Placental epithelial cell (primary cell): ENCODE measurements around the gene MMRN1. TPM values are rescaled to one million over a fixed set of nuclear protein-coding genes. Genes with fewer than 3 reads are reported as not detected.

ENCODE experiments used
- total RNA-seq: library from RNA; depleted of rRNA; stranded (reverse); fragments of >200 nt; gene quantifications from 2 replicates; pipeline ENCODE4 v1.2.3, GENCODE V29; 2012

Gene MMRN1, protein sequence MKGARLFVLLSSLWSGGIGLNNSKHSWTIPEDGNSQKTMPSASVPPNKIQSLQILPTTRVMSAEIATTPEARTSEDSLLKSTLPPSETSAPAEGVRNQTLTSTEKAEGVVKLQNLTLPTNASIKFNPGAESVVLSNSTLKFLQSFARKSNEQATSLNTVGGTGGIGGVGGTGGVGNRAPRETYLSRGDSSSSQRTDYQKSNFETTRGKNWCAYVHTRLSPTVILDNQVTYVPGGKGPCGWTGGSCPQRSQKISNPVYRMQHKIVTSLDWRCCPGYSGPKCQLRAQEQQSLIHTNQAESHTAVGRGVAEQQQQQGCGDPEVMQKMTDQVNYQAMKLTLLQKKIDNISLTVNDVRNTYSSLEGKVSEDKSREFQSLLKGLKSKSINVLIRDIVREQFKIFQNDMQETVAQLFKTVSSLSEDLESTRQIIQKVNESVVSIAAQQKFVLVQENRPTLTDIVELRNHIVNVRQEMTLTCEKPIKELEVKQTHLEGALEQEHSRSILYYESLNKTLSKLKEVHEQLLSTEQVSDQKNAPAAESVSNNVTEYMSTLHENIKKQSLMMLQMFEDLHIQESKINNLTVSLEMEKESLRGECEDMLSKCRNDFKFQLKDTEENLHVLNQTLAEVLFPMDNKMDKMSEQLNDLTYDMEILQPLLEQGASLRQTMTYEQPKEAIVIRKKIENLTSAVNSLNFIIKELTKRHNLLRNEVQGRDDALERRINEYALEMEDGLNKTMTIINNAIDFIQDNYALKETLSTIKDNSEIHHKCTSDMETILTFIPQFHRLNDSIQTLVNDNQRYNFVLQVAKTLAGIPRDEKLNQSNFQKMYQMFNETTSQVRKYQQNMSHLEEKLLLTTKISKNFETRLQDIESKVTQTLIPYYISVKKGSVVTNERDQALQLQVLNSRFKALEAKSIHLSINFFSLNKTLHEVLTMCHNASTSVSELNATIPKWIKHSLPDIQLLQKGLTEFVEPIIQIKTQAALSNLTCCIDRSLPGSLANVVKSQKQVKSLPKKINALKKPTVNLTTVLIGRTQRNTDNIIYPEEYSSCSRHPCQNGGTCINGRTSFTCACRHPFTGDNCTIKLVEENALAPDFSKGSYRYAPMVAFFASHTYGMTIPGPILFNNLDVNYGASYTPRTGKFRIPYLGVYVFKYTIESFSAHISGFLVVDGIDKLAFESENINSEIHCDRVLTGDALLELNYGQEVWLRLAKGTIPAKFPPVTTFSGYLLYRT
- total RNA-seq, result not detected in 2 replicates

DNA sequence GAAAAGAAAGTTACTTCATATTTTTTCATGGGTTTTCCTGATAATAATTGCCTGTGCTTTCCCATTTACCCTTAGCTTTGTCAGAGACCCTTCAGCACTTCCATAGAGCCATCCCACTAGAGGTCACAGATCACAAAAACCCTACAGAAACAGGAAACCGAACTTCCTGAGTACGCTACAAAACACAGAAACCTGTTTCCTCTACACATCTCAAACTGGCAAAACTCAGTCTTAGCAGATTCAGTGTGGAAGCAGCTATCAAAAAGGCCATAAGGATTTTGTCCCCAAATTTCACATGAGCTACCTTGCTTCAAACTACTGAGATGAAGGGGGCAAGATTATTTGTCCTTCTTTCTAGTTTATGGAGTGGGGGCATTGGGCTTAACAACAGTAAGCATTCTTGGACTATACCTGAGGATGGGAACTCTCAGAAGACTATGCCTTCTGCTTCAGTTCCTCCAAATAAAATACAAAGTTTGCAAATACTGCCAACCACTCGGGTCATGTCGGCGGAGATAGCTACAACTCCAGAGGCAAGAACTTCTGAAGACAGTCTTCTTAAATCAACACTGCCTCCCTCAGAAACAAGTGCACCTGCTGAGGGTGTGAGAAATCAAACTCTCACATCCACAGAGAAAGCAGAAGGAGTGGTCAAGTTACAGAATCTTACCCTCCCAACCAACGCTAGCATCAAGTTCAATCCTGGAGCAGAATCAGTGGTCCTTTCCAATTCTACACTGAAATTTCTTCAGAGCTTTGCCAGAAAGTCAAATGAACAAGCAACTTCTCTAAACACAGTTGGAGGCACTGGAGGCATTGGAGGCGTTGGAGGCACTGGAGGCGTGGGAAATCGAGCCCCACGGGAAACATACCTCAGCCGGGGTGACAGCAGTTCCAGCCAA is at the start of gene MMRN1:
Gene MMRN1, plus strand, starts transcription at position 206 of the 902 bp plus-strand sequence. Its CDS starts 118 bp downstream, at position 324.

Other genes with a start within 250 kb of the MMRN1 start
- 0.11 TPM in 1 of 2 replicates, not detected in the other for gene SNCA, start 57.7 kb upstream of the MMRN1 start, total RNA-seq
- 20.0 and 26.9 TPM in 2 replicates for gene CCSER1, start 232.5 kb downstream of the MMRN1 start, total RNA-seq